Esophagus muscularis mucosa (tissue), 3 donors: Measurements from ENCODE around the gene BICC1.

Experiments used
- POLR2AphosphoS5 ChIP-seq, 2 donors: sonication (generic); formaldehyde crosslinking; IDR thresholded peaks; one replicate each; pipeline ENCODE4 v1.6.1; 2017; ENCODE audit warnings: antibody characterized with exemption in 2 of 2
- TF ChIP-seq, protein P1 (sequence below), 3 experiments: fragments of 200-600 bp in 2 of 3; fragments of 450-650 bp in 1 of 3; sonication (generic) in 2 of 3; IDR thresholded peaks; one replicate each; pipeline ENCODE4 v1.5.1; 2017 to 2019; ENCODE audit warnings: antibody characterized with exemption in 3 of 3, mild to moderate bottlenecking in 2 of 3, moderate library complexity in 1 of 3

DNA sequence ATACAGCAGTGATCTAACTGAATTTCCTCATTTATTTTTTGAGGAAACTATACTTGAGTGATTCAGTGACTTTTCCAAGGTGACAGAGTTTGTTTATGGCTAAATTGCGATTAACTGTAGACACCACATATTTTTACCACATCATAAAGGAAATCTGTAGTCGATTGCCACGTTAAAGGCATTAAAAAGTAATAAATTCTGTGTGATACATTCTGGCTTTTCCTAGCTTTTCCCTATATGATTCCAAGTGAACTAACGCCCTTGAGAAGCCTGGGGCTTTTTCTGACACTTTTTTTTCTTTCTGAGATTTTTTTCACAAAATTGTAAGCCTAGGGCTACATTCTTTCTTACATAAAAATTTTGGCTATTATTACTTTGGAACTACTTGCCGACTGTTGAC, 266.9 kb downstream of the BICC1 start:
- TF ChIP-seq, protein P1, sequence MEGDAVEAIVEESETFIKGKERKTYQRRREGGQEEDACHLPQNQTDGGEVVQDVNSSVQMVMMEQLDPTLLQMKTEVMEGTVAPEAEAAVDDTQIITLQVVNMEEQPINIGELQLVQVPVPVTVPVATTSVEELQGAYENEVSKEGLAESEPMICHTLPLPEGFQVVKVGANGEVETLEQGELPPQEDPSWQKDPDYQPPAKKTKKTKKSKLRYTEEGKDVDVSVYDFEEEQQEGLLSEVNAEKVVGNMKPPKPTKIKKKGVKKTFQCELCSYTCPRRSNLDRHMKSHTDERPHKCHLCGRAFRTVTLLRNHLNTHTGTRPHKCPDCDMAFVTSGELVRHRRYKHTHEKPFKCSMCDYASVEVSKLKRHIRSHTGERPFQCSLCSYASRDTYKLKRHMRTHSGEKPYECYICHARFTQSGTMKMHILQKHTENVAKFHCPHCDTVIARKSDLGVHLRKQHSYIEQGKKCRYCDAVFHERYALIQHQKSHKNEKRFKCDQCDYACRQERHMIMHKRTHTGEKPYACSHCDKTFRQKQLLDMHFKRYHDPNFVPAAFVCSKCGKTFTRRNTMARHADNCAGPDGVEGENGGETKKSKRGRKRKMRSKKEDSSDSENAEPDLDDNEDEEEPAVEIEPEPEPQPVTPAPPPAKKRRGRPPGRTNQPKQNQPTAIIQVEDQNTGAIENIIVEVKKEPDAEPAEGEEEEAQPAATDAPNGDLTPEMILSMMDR (IDR thresholded peaks at IDR 0.05): no peak
- TF ChIP-seq POLR2AphosphoS5 (IDR thresholded peaks at IDR 0.05): no peak
